Measurements from ENCODE around the gene OTOF. TPM values are rescaled to one million over a fixed set of nuclear protein-coding genes. Genes with fewer than 3 reads are reported as not detected.

OTOF gene
- total and polyA plus RNA-seq, 2 of the 4 experiments (the other 2 are of a cell fraction): 0.03 TPM; not detected in 1

GRCh38 chr2:26526589-26526988 is 48.7 kb upstream of the OTOF start:
- no peaks in the 10 kb centered on the region for H3K9me3 ChIP-seq (ENCODE audit: control insufficient read depth, insufficient read depth, low read length)
- H3K4me1 ChIP-seq (ENCODE audit: control insufficient read depth, insufficient read depth, low read length): no peaks in the 10 kb centered on the region
- H3K9ac ChIP-seq (ENCODE audit: low read depth, low read length): no peak overlapping the region
- BruUV-seq (replicated peaks): no TSS peak
- no peaks in the 10 kb centered on the region for H3K36me3 ChIP-seq (ENCODE audit: control insufficient read depth, insufficient read depth, low read length)
- H4K91ac ChIP-seq (ENCODE audit: insufficient read depth, low read depth, low read length): no peak overlapping the region
- H3K9me1 ChIP-seq (ENCODE audit: insufficient read depth, low read length): no peaks in the 10 kb centered on the region
- H2BK20ac ChIP-seq (ENCODE audit: low read depth, low read length): no peak overlapping the region
- DNase-seq (no peak), ATAC-seq (ENCODE audit: low read depth) (no peak)
- no peak overlapping the region for H2BK120ac ChIP-seq (ENCODE audit: low read depth, low read length)
- H3K23ac ChIP-seq (ENCODE audit: low read depth, low read length): no peak overlapping the region
- in situ Hi-C loops (cut with MboI; ENCODE audit: low sequenced_read_pairs) (no loop called here), dilution Hi-C loops (cut with HindIII; ENCODE audit: low sequenced_read_pairs, unreplicated experiment) (no loop called here), intact Hi-C loops (cut with micrococcal nuclease) (no loop called here)
- no peak overlapping the region for H3K4ac ChIP-seq (ENCODE audit: low read depth, low read length)
- no peak overlapping the region for H2AFZ ChIP-seq (replicated peaks; ENCODE audit: low read length, poor library complexity)
- peaks cover 52% of the 10 kb centered on the region for H3K27me3 ChIP-seq (ENCODE audit: control insufficient read depth, insufficient read depth, low read length)
- no peak overlapping the region for H2BK15ac ChIP-seq (ENCODE audit: low read depth, low read length)
- H2AK9ac ChIP-seq (replicated peaks; ENCODE audit: low read depth, low read length, poor library complexity): no peak overlapping the region
- H3K27ac ChIP-seq (ENCODE audit: insufficient read depth, low read length): no peak overlapping the region
- no peak overlapping the region for H4K8ac ChIP-seq (ENCODE audit: low read depth in 2 of 2, low read length in 2 of 2)
- H3K56ac ChIP-seq (ENCODE audit: extremely low read depth, insufficient read depth, low read length): no peak overlapping the region
- H3K79me1 ChIP-seq (ENCODE audit: low read depth in 1 of 2, low read length in 2 of 2): no peaks in the 10 kb centered on the region
- no peak overlapping the region for H3K4me3 ChIP-seq (ENCODE audit: insufficient read depth, low read depth, low read length)
- no peak overlapping the region for H2AK5ac ChIP-seq (ENCODE audit: low read depth, low read length)
- H3K4me2 ChIP-seq (ENCODE audit: low read depth, low read length): no peak overlapping the region
- H2BK5ac ChIP-seq (ENCODE audit: low read depth, low read length, poor library complexity, severe bottlenecking): no peak overlapping the region
- H3K18ac ChIP-seq (ENCODE audit: low read depth, low read length): no peak overlapping the region
- H3K14ac ChIP-seq (replicated peaks; ENCODE audit: low read depth, low read length): no peak overlapping the region
- no peaks in the 10 kb centered on the region for H4K20me1 ChIP-seq (ENCODE audit: insufficient read depth, low read length)
- H4K5ac ChIP-seq (ENCODE audit: low read depth, low read length): no peak overlapping the region
- ChIA-PET CTCF (no interaction called here), POLR2A (ENCODE audit: unreplicated experiment) (no interaction called here)
- WGBS, 2 experiments (ENCODE audit: extremely low coverage in 2 of 2, insufficient read length in 1 of 2): 20% methylated on average over 1 of the region's 2 CpGs; no CpG with 5 or more reads in 1 of the 2 experiments
- no peak for TF ChIP-seq RFX5 (IDR thresholded peaks at IDR 0.05; ENCODE audit: low read depth, low read length)
- TF ChIP-seq CHD1 (IDR thresholded peaks at IDR 0.05; ENCODE audit: low read depth, low read length): no peak
- TF ChIP-seq RCOR1 (IDR thresholded peaks at IDR 0.05; ENCODE audit: insufficient replicate concordance, low read length): no peak
- TF ChIP-seq RAD21 (IDR thresholded peaks at IDR 0.05; ENCODE audit: low read length): no peak
- TF ChIP-seq FOS (IDR thresholded peaks at IDR 0.05; ENCODE audit: low read depth, low read length): no peak
- TF ChIP-seq NFE2L2 (IDR thresholded peaks at IDR 0.05; ENCODE audit: low read depth, low read length): no peak
- no peak for TF ChIP-seq USF2 (IDR thresholded peaks at IDR 0.05; ENCODE audit: low read depth, low read length)
- no peak for TF ChIP-seq CEBPB (IDR thresholded peaks at IDR 0.05; ENCODE audit: low read depth, low read length)
- TF ChIP-seq CTCF (conservative IDR thresholded peaks at IDR 0.05; ENCODE audit: low read depth, low read length): no peak
- TF ChIP-seq MAFK (IDR thresholded peaks at IDR 0.05; ENCODE audit: low read depth, low read length): no peak
- no peak for TF ChIP-seq MAZ (IDR thresholded peaks at IDR 0.05; ENCODE audit: borderline replicate concordance, low read depth, low read length)
